SJCRH30 (cell line): ENCODE results near the gene MRPS5. TPM values are rescaled to one million over a fixed set of nuclear protein-coding genes. Genes with fewer than 3 reads are reported as not detected.
A peak's percentile ranks its signal among the peaks of the same experiment; 100 is the strongest.

Source experiments
- DNase-seq, 2 experiments: peaks; one replicate each; pipeline ENCODE4 v3.0.0-alpha.2; 2015 to 2020
- H3K27ac ChIP-seq: fragments of 250-450 bp; sonication (Bioruptor Pico); 2 replicates; pipeline ENCODE4 v1.5.1; 2020; ENCODE audit warnings: mild to moderate bottlenecking, moderate library complexity
- H3K27me3 ChIP-seq: fragments of 250-450 bp; sonication (Bioruptor Pico); 2 replicates; pipeline ENCODE4 v1.5.1; 2020; ENCODE audit warnings: mild to moderate bottlenecking, moderate library complexity
- H3K36me3 ChIP-seq: fragments of 250-450 bp; sonication (Bioruptor Pico); 2 replicates; pipeline ENCODE4 v1.5.1; 2020; ENCODE audit warnings: mild to moderate bottlenecking, moderate library complexity
- H3K4me1 ChIP-seq: fragments of 250-450 bp; sonication (Bioruptor Pico); 2 replicates; pipeline ENCODE4 v1.5.1; 2020; ENCODE audit warnings: mild to moderate bottlenecking, moderate library complexity
- H3K4me3 ChIP-seq: fragments of 250-450 bp; sonication (Bioruptor Pico); 2 replicates; pipeline ENCODE4 v1.5.1; 2020; ENCODE audit warnings: mild to moderate bottlenecking, moderate library complexity
- H3K9me3 ChIP-seq: fragments of 250-450 bp; sonication (Bioruptor Pico); replicated peaks from 2 replicates; pipeline ENCODE4 v1.5.1; 2020; ENCODE audit warnings: mild to moderate bottlenecking, moderate library complexity
- total RNA-seq: library from RNA; depleted of rRNA; stranded (reverse); fragments of >200 nt; shearing (Covaris generic); gene quantifications from 2 replicates; pipeline ENCODE4 v1.2.3, GENCODE V29; 2014

Gene MRPS5
- total RNA-seq, 1 experiment from 2014 or later = 63.6 TPM

DNA sequence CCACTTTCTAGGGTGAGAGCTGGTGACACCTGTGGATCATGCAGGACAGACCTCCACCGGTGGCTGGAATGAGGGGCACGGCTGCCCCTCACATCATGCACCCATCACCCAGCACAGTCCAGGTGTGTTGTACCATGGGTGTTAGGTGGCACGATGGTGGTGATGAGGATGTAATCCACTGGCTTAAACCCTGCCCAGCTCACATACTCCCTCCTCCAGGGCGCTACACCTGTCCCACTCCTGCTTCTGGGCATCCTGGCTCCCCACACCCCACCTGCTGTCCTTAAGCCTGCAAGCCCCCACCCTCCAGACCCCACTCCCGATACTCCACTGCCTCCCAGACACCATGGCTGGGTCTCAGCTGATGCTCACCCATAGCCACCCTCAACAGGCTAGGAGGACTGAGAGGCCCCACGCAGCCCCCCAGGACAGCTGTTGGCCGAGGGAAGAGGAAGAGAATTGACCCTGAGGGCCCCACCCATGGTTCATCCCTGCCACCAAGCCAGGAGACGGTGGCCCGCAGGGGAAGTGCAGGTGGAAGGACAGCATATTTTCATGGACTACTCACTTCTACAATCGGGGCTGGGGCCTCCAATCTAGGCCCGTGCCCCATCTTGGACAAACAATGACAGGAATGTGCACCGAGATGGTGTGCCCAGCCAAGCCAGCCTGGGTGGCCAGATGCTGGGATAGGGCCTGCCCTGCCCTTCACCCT lies 61.8 kb downstream of the MRPS5 start:
- DNase-seq = no peak

DNA sequence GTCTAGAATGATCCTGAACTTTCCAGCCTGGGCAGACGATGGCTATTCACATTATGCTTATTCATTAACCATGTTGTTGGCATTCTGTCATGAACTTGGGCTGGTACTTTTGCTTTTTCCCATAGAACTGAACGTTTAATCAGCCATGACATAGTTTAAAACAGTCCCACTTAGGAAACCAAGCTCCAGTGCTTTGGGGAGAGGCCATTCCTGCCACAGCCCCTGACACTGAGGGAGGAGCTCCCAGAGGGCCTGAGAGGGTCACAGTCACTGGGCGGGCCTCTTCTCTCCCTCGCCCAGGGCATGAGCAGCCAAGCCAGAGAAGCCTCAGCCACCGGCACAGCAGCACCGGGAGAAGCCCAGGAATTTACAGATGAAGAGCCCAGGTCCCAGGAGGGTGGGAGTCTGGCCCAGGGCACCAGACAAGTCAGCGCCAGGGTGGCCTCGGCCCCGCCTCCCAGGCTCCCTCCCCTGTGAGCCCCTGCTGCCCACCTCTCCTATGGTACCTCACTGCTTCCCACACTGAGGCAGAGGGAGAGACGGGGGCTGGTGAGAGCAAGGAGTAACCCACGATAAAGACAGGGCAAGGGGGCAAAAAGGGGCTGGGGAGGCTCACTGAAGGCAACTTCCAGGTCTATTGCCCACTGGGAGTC lies 62.5 kb downstream of the MRPS5 start:
- no peaks in the 10 kb centered on the region for H3K9me3 ChIP-seq
- H3K27me3 ChIP-seq = no peaks in the 10 kb centered on the region
- no peak for DNase-seq
- H3K27ac ChIP-seq = no peak overlapping the region
- H3K4me3 ChIP-seq = no peak overlapping the region
- no peaks in the 10 kb centered on the region for H3K36me3 ChIP-seq
- H3K4me1 ChIP-seq = peaks cover 22% of the 10 kb centered on the region

More for the DNA sequence above, 61.8 kb downstream of the MRPS5 start:
- Histone ChIP-seq H3K27me3 (no peaks in the 10 kb centered on the region), H3K9me3 (no peaks in the 10 kb centered on the region), H3K4me1 (peaks cover 22% of the 10 kb centered on the region), H3K27ac (no peak overlapping the region), H3K4me3 (no peak overlapping the region), H3K36me3 (no peaks in the 10 kb centered on the region)

DNA sequence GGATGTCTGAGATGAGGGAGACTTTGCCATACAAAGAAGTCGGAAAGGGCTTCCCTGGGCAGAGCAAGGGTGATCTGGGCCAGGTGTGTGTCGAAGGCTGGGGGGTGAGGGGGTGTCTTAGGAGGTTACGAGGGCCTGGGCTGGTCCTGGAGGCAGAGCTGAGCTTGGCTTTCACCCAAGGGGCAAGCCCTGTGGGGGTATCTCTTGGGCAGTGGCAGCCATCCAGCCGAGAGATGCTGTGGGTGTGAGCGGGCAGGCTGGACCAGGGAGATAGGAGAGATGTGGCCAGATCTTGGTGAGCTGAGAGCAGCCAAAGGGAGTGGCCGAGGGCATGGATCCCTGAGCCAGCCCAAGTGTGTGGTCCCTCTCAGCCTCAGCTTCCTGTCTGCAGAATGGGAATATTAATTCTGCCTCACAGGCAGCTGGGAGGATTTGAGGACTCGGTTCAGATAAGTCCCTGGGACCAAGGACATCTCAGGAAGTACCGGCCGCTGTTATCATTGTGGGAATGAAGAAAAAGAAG lies 63.1 kb downstream of the MRPS5 start:
- Histone ChIP-seq H3K27ac (no peak overlapping the region), H3K27me3 (no peaks in the 10 kb centered on the region), H3K4me3 (no peak overlapping the region), H3K9me3 (no peaks in the 10 kb centered on the region), H3K36me3 (no peaks in the 10 kb centered on the region), H3K4me1 (peaks cover 22% of the 10 kb centered on the region)
- no peak for DNase-seq

DNA sequence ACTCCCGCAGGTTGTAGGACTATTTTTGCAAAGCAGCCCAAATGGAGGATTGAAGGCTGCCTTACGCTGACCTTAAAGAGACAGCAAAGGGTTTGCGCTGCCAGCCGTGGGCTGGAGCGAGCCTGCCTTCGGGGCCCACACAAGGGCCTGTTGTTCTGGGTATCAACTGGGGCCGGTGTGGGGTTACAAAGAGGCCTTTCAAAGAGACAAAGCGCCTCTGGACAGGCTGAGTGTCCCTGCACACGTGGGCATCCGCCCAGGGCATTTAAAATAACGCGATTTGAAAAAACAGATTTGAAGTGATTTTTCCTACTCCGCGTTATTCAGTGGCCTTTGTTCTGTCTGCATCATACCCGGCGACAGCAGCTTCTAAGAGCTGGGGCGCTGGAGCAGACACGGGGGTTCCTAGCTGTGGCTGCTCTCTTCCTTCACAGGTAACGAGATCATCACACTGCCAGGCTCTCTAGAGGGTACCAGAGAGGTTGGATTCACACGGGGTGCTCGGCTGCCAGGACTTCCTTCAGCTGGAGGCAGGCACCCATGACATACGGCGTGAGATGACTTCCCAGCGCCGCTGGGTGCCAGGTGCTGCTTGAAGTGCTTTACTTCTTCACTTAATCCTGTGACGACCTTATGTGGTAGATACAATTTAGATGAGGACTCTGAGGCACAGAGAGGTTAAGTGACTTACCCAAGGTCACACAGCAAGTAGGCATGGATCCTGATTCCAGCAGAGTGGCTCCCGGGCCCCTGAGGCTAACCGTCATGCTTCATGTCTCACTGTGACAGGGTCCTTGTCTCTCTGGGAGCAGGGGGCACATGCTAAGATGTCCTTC lies 63.9 kb downstream of the MRPS5 start:
- peak; percentile 69 to 85 for DNase-seq
- Histone ChIP-seq H3K27me3 (no peaks in the 10 kb centered on the region), H3K36me3 (no peaks in the 10 kb centered on the region), H3K4me3 (peak overlapping the region; percentile 30), H3K4me1 (peaks cover 18% of the 10 kb centered on the region), H3K27ac (peak overlapping the region; percentile 11; the same call in 1 of the 2 replicates), H3K9me3 (no peaks in the 10 kb centered on the region)

DNA sequence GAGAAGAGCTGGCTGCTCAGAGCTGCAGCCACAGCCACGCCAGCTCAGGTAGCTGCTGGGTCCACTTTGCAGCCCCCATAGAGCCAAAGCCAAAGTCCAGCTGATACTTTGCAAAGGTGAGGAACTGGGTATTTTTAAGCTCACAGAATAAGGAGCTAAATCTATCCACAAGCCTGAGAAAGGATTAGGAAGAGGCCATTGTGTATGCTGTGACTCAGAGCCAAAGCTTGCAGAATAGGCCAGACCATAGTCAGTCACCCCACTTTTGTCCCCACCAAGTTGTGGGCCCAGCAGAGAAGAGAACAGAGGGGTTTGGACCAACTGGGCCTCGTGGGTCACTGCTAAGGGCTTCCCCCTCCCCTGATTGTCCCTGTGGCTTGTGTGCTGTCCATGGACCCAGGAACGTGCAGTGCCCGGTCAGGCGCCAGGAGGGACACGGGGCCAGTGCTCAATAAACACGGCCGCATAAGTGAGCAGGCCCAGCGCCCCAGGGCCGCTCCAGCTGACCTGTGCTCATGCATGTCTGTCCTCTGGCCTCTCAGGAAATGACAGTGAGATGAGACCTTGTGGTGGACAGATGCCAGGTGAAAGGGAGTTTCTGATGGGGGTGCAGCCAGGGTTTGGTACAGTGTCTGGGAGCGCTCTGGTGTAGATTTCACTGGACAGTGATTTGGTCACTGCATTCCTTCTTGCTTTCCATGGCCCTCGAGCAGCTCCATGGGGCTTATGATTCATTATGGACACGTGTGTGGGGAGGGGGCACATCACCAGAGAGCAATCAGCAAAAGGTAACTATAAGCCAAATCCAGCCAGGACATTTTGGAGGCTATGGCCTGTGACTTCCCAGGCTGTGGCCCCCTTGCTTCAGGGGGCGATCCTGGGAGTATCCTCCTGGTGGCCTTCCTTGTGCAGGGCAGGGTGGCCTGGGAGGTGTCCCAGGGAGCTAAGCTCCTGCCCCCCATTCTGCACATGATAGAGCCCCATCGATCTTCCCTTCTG lies 64.8 kb downstream of the MRPS5 start:
- DNase-seq = no peak
- Histone ChIP-seq H3K27ac (no peak overlapping the region), H3K27me3 (no peaks in the 10 kb centered on the region), H3K9me3 (no peaks in the 10 kb centered on the region), H3K36me3 (no peaks in the 10 kb centered on the region), H3K4me3 (peak overlapping the region; percentile 30), H3K4me1 (peaks cover 14% of the 10 kb centered on the region; the same call in 1 of the 2 replicates)

DNA sequence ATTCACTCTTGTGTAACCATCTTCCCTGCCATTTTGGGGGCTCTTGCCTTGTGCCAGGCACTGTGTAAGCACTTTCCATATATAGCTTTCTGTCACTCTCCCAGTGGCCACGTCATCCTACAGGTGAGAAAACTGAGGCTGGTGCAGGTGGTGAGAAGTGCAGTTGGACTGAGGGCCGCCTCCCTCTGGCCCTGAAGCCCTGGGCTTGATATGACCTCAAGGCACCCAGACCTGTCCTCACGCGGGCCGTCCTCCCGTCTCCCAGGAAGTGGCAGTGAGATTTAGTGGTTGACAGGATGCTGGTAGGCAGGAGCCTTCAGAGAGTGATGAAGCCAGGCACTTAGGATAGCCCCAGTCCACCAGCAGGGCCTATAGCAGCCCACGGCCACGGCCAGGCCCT lies 65.6 kb downstream of the MRPS5 start:
- Histone ChIP-seq H3K27me3 (no peaks in the 10 kb centered on the region), H3K9me3 (no peaks in the 10 kb centered on the region), H3K36me3 (no peaks in the 10 kb centered on the region), H3K4me1 (peaks cover 14% of the 10 kb centered on the region; the same call in 1 of the 2 replicates), H3K27ac (no peak overlapping the region), H3K4me3 (no peak overlapping the region)
- no peak for DNase-seq

DNA sequence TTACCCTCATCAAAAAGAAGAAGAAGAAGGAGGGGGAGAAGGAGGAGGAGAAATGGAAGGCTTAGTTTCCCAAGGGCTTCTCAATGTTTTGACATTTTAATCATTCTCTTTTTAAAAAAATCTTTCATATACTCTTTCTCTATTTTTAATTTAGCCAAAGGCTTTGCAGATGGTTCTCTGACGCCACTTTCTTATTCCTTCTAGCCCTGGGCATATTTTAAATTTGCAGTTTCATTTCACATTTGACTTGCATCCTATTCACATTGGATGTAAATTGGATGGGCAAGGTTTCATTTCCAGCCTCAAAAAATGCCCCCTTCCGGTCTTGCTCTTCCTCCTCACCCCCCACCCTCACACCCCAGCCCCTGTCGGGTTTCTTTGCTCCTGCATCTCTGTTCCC lies 66.3 kb downstream of the MRPS5 start:
- Histone ChIP-seq H3K4me3 (no peak overlapping the region), H3K36me3 (no peaks in the 10 kb centered on the region), H3K4me1 (peaks cover 14% of the 10 kb centered on the region; the same call in 1 of the 2 replicates), H3K27me3 (no peaks in the 10 kb centered on the region), H3K9me3 (no peaks in the 10 kb centered on the region), H3K27ac (no peak overlapping the region)
- no peak for DNase-seq

DNA sequence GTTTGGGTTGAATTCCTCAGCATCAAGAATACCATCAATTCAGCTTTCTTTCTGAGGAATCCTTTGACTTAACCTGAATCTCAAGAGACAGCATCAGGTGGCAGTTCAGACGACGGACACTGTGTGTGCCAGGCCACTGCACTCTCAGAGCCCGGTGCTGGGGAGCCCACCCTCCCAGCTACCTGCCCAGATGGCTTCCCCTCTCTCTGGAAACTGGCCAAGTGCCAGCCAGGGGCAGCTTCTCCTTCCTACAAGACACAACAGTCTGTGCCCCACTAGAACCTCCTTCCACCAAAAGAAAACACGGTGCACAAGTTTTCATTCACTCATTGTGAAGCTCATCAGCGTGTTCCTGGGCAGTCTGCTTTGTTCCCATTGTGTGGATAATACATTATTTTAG lies 67.6 kb downstream of the MRPS5 start:
- H3K9me3 ChIP-seq = no peaks in the 10 kb centered on the region
- H3K4me1 ChIP-seq = peaks cover 14% of the 10 kb centered on the region; the same call in 1 of the 2 replicates
- no peaks in the 10 kb centered on the region for H3K27me3 ChIP-seq
- no peak overlapping the region for H3K27ac ChIP-seq
- DNase-seq = no peak
- H3K36me3 ChIP-seq = no peaks in the 10 kb centered on the region
- H3K4me3 ChIP-seq = no peak overlapping the region

DNA sequence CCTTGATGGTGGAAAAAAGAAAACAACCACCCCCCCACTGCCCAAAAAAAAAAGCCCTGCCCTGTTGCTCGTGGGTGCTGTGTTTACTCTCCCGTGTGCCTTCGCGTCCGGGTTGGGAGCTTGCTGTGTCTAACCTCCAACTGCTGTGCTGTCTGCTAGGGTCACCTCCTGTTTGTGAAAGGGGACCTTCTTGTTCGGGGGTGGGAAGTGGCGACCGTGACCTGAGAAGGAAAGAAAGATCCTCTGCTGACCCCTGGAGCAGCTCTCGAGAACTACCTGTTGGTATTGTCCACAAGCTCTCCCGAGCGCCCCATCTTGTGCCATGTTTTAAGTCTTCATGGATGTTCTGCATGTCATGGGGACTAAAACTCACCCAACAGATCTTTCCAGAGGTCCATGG lies 68.1 kb downstream of the MRPS5 start:
- no peaks in the 10 kb centered on the region for H3K9me3 ChIP-seq
- no peak overlapping the region for H3K4me3 ChIP-seq
- no peak for DNase-seq
- H3K36me3 ChIP-seq = no peaks in the 10 kb centered on the region
- H3K27me3 ChIP-seq = no peaks in the 10 kb centered on the region
- no peak overlapping the region for H3K27ac ChIP-seq
- peaks cover 14% of the 10 kb centered on the region; the same call in 1 of the 2 replicates for H3K4me1 ChIP-seq

DNA sequence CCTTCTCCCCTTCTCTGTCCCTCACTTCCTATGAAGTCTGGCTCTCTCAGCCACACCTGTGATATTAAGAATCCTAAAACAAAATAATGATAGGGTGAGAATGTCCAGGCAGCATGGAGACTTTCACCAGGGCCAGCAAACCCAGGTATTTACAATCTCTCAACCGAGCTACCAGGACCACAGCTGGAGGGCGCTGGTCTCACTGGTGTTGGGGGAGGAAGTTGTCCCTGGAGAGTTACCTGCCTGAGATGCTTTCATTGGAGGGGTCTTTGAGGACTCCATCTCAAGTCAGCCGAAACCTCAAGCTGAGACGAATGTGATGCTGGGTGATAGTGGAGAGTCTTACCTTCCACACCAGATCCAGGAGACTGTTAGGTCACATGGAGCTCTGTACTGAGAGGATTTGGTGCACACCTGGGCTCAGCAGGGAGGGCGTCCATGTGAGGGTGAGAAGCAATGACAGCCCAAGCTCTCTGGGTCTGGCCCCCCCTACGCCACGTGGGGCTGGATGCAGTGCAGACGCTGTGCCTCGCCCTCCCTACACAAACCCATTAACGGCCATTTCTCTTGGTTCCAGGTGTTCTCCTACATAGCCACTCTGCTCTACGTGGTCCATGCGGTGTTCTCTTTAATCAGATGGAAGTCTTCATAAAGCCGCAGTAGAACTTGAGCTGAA lies 68.7 kb downstream of the MRPS5 start:
- Histone ChIP-seq H3K9me3 (no peaks in the 10 kb centered on the region), H3K4me1 (peaks cover 11% of the 10 kb centered on the region; the same call in 1 of the 2 replicates), H3K36me3 (no peaks in the 10 kb centered on the region), H3K4me3 (no peak overlapping the region), H3K27ac (no peak overlapping the region), H3K27me3 (no peaks in the 10 kb centered on the region)
- DNase-seq = no peak

DNA sequence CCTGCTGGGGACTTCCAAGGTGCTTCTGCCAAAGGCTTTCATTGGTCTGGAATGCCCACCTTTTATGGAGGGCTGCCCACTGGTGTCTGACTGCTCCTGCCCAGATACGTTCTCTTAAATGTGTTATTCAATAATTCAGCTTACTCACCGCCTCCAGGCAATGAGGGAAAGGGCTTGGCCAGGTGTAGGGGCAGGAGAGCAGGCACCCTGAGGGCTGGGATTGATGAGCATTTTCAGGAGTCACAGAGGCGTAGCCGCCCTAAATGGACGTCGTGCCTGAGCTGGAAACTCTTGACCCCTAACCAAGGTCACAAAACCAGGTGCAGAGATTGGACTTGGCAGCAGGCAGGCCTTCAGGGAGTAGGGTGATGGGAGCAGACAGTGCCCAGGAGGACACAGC lies 69.3 kb downstream of the MRPS5 start:
- Histone ChIP-seq H3K36me3 (no peaks in the 10 kb centered on the region), H3K4me1 (peaks cover 8% of the 10 kb centered on the region; the same call in 1 of the 2 replicates), H3K27me3 (no peaks in the 10 kb centered on the region), H3K4me3 (no peak overlapping the region), H3K9me3 (no peaks in the 10 kb centered on the region), H3K27ac (no peak overlapping the region)
- DNase-seq = no peak

DNA sequence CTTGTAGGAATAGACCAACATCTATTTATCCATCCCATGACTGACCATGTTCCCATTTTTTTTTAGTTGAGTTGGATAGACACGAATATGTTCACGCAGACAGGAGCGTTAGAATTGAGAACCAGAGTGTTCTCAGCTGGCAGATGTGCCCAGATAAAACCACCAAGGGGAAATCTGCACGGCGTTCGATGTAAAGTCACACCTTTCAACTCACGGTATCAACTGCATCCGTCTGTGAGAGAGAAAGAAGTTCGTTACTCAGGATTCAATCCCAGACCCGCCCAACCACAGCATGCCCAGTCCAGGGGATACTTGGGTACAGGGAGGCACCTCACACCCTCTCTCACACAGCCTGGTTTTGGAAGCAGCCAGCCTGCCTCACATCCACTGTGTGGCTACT lies 70.0 kb downstream of the MRPS5 start:
- H3K4me1 ChIP-seq = peaks cover 1% of the 10 kb centered on the region; the same call in 1 of the 2 replicates
- H3K9me3 ChIP-seq = no peaks in the 10 kb centered on the region
- no peaks in the 10 kb centered on the region for H3K27me3 ChIP-seq
- H3K4me3 ChIP-seq = no peak overlapping the region
- H3K27ac ChIP-seq = no peak overlapping the region
- no peak for DNase-seq
- H3K36me3 ChIP-seq = no peaks in the 10 kb centered on the region
